ENCODE results near the gene C22orf15. TPM values are rescaled to one million over a fixed set of nuclear protein-coding genes. Genes with fewer than 3 reads are reported as not detected.

Gene C22orf15
- total RNA-seq, 1 experiment from 2014 or later = not detected

GRCh38 chr22:23773483-23774113 is 10.8 kb downstream of the C22orf15 start:
- H3K27me3 ChIP-seq = no peaks in the 10 kb centered on the region
- H3K27ac ChIP-seq = no peak overlapping the region
- peak overlapping the region; percentile 48; the same call in 1 of the 2 replicates for H3K4me3 ChIP-seq
- no peaks in the 10 kb centered on the region for H3K36me3 ChIP-seq
- no peak for DNase-seq
- H3K4me1 ChIP-seq = peaks cover 69% of the 10 kb centered on the region
- no peaks in the 10 kb centered on the region for H3K9me3 ChIP-seq (replicated peaks)

GRCh38 chr22:23774114-23774921 is 11.5 kb downstream of the C22orf15 start:
- no peak for DNase-seq
- Histone ChIP-seq H3K27me3 (no peaks in the 10 kb centered on the region), H3K4me3 (no peak overlapping the region), H3K36me3 (no peaks in the 10 kb centered on the region), H3K27ac (no peak overlapping the region), H3K9me3 (replicated peaks) (no peaks in the 10 kb centered on the region), H3K4me1 (peaks cover 64% of the 10 kb centered on the region)

GRCh38 chr22:23774922-23775436 is 12.2 kb downstream of the C22orf15 start:
- Histone ChIP-seq H3K36me3 (no peaks in the 10 kb centered on the region), H3K27ac (no peak overlapping the region), H3K4me3 (no peak overlapping the region), H3K27me3 (no peaks in the 10 kb centered on the region), H3K4me1 (peaks cover 57% of the 10 kb centered on the region), H3K9me3 (replicated peaks) (no peaks in the 10 kb centered on the region)
- peak; percentile 42 to 51 for DNase-seq

- H3K36me3 ChIP-seq = no peaks in the 10 kb centered on the region
- peaks cover 56% of the 10 kb centered on the region for H3K4me1 ChIP-seq
- H3K27ac ChIP-seq = no peak overlapping the region
- H3K27me3 ChIP-seq = no peaks in the 10 kb centered on the region
- H3K4me3 ChIP-seq = no peak overlapping the region
- no peaks in the 10 kb centered on the region for H3K9me3 ChIP-seq (replicated peaks)
- no peak for DNase-seq
Observed at GRCh38 chr22:23775779-23776375, 13.1 kb downstream of the C22orf15 start.

- H3K27ac ChIP-seq = no peak overlapping the region
- peak; percentile 66 to 71 for DNase-seq
- no peaks in the 10 kb centered on the region for H3K36me3 ChIP-seq
- no peaks in the 10 kb centered on the region for H3K9me3 ChIP-seq (replicated peaks)
- H3K4me1 ChIP-seq = peaks cover 63% of the 10 kb centered on the region
- H3K4me3 ChIP-seq = no peak overlapping the region
- H3K27me3 ChIP-seq = no peaks in the 10 kb centered on the region
Observed at GRCh38 chr22:23777776-23778576, 15.2 kb downstream of the C22orf15 start.

GRCh38 chr22:23778577-23778900 is 15.7 kb downstream of the C22orf15 start:
- Histone ChIP-seq H3K4me1 (peaks cover 62% of the 10 kb centered on the region), H3K36me3 (no peaks in the 10 kb centered on the region), H3K4me3 (no peak overlapping the region), H3K27me3 (no peaks in the 10 kb centered on the region), H3K27ac (no peak overlapping the region), H3K9me3 (replicated peaks) (no peaks in the 10 kb centered on the region)
- no peak for DNase-seq

GRCh38 chr22:23779083-23779482 is 16.3 kb downstream of the C22orf15 start:
- no peak for DNase-seq
- peaks cover 62% of the 10 kb centered on the region for H3K4me1 ChIP-seq

GRCh38 chr22:23779731-23780130 is 16.9 kb downstream of the C22orf15 start:
- no peak overlapping the region for H3K4me3 ChIP-seq
- no peak overlapping the region for H3K27ac ChIP-seq
- H3K27me3 ChIP-seq = no peaks in the 10 kb centered on the region
- DNase-seq = no peak
- H3K4me1 ChIP-seq = peaks cover 59% of the 10 kb centered on the region
- H3K9me3 ChIP-seq (replicated peaks) = no peaks in the 10 kb centered on the region
- no peaks in the 10 kb centered on the region for H3K36me3 ChIP-seq

More at GRCh38 chr22:23779083-23779482, 16.3 kb downstream of the C22orf15 start:
- Histone ChIP-seq H3K27ac (no peak overlapping the region), H3K36me3 (no peaks in the 10 kb centered on the region), H3K9me3 (replicated peaks) (no peaks in the 10 kb centered on the region), H3K27me3 (no peaks in the 10 kb centered on the region), H3K4me3 (no peak overlapping the region)

- H3K4me3 ChIP-seq = no peak overlapping the region
- peaks cover 54% of the 10 kb centered on the region for H3K4me1 ChIP-seq
- H3K27me3 ChIP-seq = no peaks in the 10 kb centered on the region
- no peak for DNase-seq
- no peaks in the 10 kb centered on the region for H3K9me3 ChIP-seq (replicated peaks)
- no peaks in the 10 kb centered on the region for H3K36me3 ChIP-seq
- H3K27ac ChIP-seq = no peak overlapping the region
Observed at GRCh38 chr22:23780146-23780748, 17.5 kb downstream of the C22orf15 start.

GRCh38 chr22:23781065-23781464 is 18.3 kb downstream of the C22orf15 start:
- H3K27me3 ChIP-seq = no peaks in the 10 kb centered on the region
- peaks cover 47% of the 10 kb centered on the region for H3K4me1 ChIP-seq
- DNase-seq = peak; percentile 72 to 76
- H3K36me3 ChIP-seq = no peaks in the 10 kb centered on the region
- H3K4me3 ChIP-seq = peak overlapping the region; percentile 20
- peak overlapping the region; percentile 56 for H3K27ac ChIP-seq
- no peaks in the 10 kb centered on the region for H3K9me3 ChIP-seq (replicated peaks)

GRCh38 chr22:23781511-23782183 is 18.9 kb downstream of the C22orf15 start:
- peaks cover 42% of the 10 kb centered on the region for H3K4me1 ChIP-seq

GRCh38 chr22:23782252-23782651 is 19.5 kb downstream of the C22orf15 start:
- Histone ChIP-seq H3K4me1 (peaks cover 42% of the 10 kb centered on the region), H3K27me3 (no peaks in the 10 kb centered on the region), H3K4me3 (no peak overlapping the region), H3K27ac (no peak overlapping the region), H3K9me3 (replicated peaks) (no peaks in the 10 kb centered on the region), H3K36me3 (no peaks in the 10 kb centered on the region)
- DNase-seq = no peak

More at GRCh38 chr22:23781511-23782183, 18.9 kb downstream of the C22orf15 start:
- Histone ChIP-seq H3K36me3 (no peaks in the 10 kb centered on the region), H3K4me3 (peak overlapping the region; percentile 20), H3K9me3 (replicated peaks) (no peaks in the 10 kb centered on the region), H3K27me3 (no peaks in the 10 kb centered on the region), H3K27ac (peak overlapping the region; percentile 56)
- peak; percentile 81 to 82 for DNase-seq

GRCh38 chr22:23782703-23783102 is 19.9 kb downstream of the C22orf15 start:
- H3K27me3 ChIP-seq = no peaks in the 10 kb centered on the region
- DNase-seq = no peak
- H3K4me3 ChIP-seq = no peak overlapping the region
- no peaks in the 10 kb centered on the region for H3K36me3 ChIP-seq
- H3K27ac ChIP-seq = no peak overlapping the region
- H3K9me3 ChIP-seq (replicated peaks) = no peaks in the 10 kb centered on the region
- peaks cover 39% of the 10 kb centered on the region for H3K4me1 ChIP-seq
